NCI-H82 treated with DMSO at 0.1 percent for 48 hours (cell line): ENCODE results near the gene GGTLC2.
A peak's percentile ranks its signal among the peaks of the same experiment; 100 is the strongest.
"Not testable (repeated sequence)": the region's sequence is repeated elsewhere in the genome, so short reads cannot be mapped to it uniquely, and the experiment has no call there.

Experiments used
- DNase-seq: peaks from one replicate; lab custom pipeline; 2025; ENCODE audit not compliant: unreplicated experiment; lab: John Stamatoyannopoulos, UW

GGTLC2 gene

DNA sequence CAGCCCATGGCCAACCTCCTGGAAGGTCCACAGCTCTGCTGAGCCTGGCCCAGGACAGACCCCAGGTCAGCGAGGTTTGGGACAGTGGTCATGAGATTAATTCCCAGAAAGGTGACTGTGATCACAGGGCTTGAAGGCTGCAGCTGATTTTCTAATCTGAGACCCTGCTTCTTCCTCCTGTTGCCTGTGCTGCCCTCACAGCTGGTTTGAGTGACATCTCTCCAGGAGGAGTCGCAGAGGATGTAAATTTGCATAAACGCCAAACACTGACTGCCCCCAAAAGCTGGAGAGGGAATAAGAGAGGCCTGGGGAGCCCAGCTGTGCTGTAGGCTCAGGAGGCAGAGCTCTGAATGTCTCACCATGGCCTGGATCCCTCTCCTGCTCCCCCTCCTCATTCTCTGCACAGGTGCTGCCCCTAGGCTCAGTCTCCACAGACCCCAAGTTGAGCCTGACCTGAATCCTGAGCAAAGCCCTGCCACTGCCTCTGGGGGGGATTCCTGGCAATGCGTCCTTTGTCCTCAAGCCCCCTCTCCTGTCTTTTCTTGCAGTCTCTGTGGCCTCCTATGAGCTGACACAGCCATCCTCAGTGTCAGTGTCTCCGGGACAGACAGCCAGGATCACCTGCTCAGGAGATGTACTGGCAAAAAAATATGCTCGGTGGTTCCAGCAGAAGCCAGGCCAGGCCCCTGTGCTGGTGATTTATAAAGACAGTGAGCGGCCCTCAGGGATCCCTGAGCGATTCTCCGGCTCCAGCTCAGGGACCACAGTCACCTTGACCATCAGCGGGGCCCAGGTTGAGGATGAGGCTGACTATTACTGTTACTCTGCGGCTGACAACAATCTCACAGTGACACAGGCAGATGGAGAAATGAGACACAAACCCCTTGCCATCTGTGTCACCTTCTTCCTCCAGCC lies 23.8 kb downstream of the GGTLC2 start:
- no peak for DNase-seq

DNA sequence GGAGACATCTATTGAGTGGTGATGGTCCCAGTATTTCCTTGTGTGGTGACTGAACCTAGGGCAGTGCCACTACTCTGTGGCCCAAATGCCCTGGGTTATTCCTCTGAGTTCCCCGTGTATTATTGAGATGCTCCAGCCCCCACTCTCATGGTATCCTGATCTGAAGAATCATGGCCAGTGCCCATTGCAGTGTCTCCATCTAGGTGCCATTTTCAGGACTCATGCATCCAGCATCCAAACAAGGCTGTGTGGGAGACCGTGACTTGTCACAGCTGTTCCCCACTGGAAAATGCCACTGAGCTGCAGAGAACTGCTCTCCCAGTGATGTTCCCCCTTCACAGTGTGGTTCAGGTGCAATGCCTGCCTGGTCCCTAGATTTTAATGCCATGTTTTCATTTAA lies 24.7 kb downstream of the GGTLC2 start:
- no peak for DNase-seq

DNA sequence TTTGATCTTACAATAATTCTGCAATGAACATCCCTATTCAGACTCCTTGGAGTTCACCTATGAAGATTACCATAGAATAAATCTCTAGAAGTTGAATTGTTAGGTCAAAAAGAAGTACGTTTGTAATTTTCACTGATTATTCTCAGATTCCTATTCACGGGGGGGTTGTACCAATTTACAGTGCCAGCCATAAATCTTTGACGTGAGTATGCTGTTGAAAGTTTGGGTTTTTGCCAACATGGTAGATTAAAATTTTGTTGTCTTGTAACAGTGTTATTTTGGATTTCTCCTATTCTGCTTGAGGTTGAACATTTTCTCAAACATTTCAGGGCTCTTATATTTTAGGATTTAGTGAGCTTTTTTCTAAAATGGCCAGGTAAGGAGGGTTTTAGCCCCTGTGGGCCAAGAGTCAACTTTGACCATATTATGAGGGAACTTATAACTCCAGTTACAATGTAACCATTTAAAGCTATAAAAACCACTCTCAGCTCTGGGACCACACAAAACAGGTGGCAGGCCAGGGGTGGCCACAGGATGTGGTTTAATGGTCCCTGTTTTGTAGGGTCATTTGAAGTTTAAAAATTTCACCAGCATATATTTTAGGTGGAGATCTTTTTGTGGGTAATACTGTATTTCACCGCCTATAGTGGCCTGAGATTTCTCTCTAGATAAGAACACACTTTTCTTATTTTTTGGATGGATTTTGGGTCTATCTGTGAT lies 25.8 kb downstream of the GGTLC2 start:
- no peak for DNase-seq

DNA sequence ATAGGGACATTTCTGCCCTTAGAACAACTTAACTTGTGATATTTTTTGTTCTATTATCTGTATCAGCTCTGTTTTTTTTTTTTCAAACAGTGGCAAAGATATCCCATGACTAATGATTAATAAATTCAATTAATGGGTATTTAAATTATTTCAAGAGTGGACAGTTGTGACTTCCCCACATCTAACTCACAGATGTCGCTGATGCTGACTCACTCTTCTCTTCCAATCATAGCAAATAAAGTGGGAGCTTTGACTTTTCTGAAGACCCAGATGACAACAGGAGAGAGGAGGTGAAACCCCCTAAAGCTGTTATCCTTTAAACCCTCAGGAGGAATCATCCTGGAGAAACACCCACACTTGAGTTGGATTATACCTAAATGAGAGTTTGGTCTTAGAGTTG lies 27.1 kb downstream of the GGTLC2 start:
- DNase-seq = no peak

DNA sequence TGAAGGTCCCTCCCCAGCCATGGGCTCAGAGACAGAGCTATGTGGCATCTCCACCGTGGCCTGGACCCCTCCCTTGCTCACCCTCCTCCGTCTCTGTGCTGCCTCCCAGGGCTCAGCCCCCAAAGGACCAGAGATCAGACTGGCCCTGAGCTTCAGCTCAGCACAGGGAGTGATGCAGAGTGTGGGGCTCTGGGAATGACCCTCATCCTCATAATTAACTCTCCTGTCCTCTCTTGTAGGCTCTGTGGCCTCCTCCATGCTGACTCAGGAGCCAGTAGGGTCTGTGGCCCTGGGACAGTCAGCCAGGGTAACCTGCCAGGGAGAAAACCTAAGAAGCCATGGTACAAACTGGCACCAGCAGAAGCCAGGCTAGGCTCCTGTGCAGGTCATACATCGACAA lies 28.7 kb downstream of the GGTLC2 start:
- DNase-seq = no peak

- DNase-seq = no peak
Observed at GRCh38 chr22:22673628-22674027, 29.2 kb downstream of the GGTLC2 start.

DNA sequence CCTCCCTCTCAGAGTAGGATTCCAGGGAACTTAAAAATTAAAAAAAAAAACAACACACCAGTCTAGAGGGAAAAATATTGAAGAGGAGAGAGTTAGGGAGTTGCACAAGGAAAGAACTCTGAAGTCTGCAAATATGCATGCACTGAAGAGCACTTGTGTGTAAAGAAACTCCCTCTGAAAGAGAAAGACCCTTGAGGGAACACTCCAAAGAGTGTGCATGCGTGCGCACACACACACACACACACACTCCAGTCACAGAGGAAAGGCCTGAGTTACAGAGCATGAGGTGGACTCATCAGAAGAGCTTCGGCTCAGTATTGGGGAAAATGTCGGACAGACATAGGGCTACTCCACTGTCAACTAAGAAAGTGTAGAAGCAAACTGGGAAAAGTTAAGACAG lies 30.1 kb downstream of the GGTLC2 start:
- DNase-seq = no peak

DNA sequence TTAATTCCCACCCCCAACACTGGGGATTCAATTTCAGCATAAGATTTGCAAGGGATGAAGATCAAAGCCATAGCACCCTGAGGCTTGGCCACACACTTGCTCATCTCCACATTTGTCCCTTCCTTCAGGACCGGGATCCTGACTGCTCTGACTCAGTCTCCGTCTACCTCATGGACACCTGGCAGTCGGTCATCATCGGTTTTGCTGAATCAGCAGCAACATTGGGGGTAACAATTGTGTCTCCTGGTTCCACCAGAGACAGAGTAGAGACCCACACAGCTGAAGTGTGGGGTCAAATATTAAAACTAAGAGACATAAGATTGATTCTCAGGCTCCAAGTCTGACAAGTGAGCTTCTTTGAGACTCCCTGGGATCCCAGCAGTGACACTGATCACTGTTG lies 34.6 kb downstream of the GGTLC2 start:
- no peak for DNase-seq

DNA sequence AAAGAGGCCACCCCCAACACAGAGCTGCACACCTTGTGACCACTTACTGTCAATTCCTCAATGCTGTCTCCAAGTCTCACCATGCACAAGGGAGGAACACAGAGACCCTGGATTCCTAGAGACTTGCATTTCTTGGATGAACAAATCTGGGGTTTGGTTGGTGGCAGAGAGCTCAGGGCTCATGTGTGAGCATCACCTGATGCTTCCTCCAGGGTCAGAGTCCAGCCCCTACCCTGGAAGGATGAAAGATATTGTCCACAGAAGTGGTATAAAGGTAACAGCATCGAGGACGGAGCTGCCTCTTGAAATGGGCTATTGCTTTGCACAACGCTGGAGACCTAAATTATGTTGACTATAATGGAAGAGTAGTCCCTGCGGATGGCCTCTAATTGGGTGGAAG lies 36.0 kb downstream of the GGTLC2 start:
- DNase-seq = no peak

DNA sequence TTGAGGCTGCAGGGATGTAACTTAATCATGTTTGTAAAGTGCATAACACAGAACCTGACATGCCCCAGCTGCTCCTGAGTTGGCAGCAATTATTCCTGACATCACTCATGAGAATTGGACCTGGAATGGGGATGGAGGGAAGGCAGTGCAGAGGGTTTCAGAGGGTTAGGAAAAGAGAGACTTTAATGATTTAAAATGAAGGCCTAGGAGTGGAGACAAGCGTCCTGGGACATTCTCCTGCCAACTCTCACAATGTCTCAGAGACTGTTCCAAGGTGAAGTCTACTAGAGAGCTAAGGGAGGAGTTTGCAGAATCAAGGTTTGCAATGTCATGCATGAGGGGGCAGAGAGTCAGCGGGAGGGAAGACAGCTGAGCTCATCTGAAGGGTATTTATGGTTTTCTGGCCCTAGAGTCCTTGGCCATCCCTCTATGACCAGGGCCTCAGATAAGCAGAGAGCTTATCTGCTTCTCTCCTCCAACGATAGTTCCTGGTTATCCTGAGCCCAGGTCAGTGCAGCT lies 36.9 kb downstream of the GGTLC2 start:
- DNase-seq = no peak

GRCh38 chr22:22682196-22682595 lies 37.8 kb downstream of the GGTLC2 start:
- DNase-seq = no peak

DNA sequence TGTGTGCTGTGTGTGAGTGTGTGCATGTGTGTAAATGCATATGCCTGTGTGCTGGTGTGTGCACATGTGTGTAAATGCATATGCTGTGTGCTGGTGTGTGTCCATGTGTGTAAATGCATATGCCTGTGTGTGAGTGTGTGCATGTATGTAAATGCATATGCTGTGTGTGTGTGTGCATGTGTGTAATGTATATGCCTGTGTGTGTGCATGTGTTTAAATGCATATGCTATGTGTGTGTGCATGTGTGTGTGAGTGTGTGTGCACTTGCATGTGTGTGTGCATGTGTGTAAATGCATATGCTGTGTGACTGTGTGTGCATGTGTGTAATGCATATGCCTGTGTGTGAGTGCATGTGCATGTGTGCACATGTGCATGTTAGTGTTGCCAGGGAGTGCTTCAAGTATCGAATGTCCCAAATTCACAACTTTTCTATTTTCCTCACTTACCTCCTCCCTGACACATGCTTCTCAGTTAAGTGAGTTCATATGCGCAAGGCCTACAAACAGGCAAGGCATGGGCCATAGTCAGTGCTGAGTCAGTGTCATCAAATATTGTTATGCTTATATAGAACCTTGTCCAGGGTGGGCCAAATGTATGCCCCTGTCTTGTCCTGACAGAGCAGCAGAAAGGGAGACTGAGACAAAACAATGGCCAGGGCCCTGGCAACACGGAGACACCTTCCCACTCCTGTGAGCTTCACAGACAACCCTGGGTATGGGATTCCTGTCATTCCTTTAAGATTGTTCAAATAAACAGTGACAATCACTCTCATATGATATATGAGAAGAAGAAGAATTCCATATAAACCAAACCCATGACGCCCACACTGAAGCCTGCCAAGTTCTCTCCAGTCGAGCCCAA lies 38.6 kb downstream of the GGTLC2 start:
- DNase-seq = no peak

DNA sequence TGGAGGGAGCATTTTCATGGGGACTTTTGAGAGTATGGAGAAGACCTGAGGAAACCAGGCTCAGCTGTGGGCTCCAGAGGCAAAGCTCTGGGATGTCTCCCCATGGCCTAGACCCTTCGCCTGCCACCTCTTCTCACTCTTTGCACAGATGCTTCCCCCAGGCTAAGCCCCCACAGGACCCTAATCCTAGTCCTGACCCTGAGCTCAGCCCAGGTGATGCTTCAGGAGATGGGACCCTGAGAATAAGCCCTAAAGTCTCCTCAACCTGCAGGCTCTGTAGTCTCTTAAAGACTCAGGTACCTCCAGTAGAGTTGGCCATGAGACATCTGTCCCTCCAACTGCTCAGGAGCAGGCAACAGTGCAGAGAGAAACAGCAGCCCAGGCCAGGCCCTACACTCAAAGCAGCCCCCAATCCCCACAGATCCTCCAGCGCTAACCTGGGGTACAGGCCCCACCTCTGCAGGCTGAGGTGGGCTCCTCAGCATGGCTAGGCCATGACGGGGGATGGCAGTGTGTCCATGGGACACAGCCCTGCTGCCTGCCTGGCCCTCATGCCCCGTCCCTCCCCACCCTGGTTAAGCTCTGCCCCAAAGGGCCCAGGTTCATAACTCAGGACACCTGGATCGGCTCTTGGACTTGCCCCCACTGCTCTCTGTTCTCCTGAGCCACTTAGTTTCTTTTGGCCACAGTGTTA lies 39.4 kb downstream of the GGTLC2 start:
- DNase-seq = no peak

GRCh38 chr22:22684580-22685561 lies 40.5 kb downstream of the GGTLC2 start:
- no peak for DNase-seq

DNA sequence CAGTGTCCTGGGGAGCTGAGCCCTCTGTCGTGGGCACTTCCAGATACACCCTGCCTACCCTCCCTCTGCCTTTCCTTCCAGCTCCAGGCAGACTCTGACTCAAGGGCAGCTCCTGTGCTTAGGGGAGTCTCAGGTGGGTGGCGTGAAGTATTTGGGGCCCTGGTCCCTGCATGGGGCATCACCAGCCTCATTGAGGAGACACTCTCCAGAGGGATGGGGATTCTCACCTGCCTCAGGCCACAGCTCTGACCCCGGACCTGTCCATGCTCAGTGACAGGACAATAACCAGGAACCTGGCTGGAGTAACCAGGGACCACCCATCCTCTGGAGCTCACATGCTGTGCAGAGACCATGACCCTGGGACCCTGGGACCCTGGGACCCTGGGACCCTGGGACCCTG lies 41.2 kb downstream of the GGTLC2 start:
- DNase-seq = no peak

DNA sequence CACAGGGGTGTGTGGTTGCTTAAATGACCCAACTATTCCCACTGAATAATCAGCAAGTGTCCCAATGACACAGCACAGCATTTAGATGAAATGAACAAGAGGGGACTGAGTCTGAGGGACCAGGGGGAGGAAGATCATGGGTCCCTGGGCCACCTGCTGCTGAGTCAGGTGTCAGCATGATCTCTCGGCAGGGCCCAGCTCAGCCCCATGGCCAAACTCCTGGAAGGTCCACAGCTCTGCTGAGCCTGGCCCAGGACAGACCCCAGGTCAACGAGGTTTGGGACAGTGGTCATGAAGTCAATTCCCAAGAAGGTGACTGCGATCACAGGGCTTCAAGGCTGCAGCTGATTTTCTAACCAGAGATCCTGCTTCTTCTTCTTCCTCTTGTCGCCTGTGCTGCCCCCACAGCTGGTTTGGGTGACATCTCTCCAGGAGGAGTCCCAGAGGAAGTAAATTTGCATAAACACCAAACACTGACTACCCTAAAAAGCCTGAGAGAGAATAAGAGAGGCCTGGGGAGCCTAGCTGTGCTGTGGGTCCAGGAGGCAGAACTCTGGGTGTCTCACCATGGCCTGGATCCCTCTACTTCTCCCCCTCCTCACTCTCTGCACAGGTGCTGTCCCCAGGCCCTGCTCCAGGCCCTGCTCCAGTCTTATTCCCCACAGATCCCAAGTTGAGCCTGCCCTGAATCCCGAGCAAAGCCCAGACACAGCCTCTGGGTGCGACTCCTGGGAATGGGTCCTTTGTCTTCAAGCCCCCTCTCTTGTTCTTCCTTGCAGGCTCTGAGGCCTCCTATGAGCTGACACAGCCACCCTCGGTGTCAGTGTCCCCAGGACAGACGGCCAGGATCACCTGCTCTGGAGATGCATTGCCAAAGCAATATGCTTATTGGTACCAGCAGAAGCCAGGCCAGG lies 42.0 kb downstream of the GGTLC2 start:
- DNase-seq = not testable (repeated sequence)

- peak; percentile 18 for DNase-seq
Observed at GRCh38 chr22:22687638-22688500, 43.5 kb downstream of the GGTLC2 start.
